SK-N-SH treated with all-trans-retinoic acid at 6 μM for 48 hours (cell line): Measurements from ENCODE around the gene RAD51B.

Experiments
- ATAC-seq: fragments of 200-7000 bp; cut with Tn5 transposase; 3 replicates; pipeline ENCODE4 v1.9.1; 2020; ENCODE audit warnings: mild to moderate bottlenecking, moderate library complexity
- ARNTL ChIP-seq: fragments of 450-650 bp; formaldehyde crosslinking; IDR thresholded peaks from 2 replicates; pipeline ENCODE4 v1.5.0; 2020; ENCODE audit warnings: low read depth, mild to moderate bottlenecking, moderate library complexity, borderline replicate concordance
- BACH2 ChIP-seq: fragments of 250-450 bp; sonication (Bioruptor Pico); IDR thresholded peaks from 2 replicates; pipeline ENCODE4 v1.9.0; 2021; ENCODE audit warnings: mild to moderate bottlenecking, borderline replicate concordance
- CREB5 ChIP-seq: fragments of 250-450 bp; sonication (Bioruptor Pico); IDR thresholded peaks from 2 replicates; pipeline ENCODE4 v1.5.1; 2020; ENCODE audit warnings: low read depth, mild to moderate bottlenecking, moderate library complexity
- CSDC2 ChIP-seq: fragments of 250-450 bp; sonication (Bioruptor Pico); IDR thresholded peaks from 2 replicates; pipeline ENCODE4 v1.5.0; 2020; ENCODE audit warnings: mild to moderate bottlenecking, moderate library complexity
- ESRRG ChIP-seq: fragments of 250-450 bp; sonication (Bioruptor Pico); IDR thresholded peaks from 2 replicates; pipeline ENCODE4 v1.6.1; 2021; ENCODE audit warnings: mild to moderate bottlenecking
- GLIS3 ChIP-seq: fragments of 250-450 bp; sonication (Bioruptor Pico); IDR thresholded peaks from 2 replicates; pipeline ENCODE4 v1.5.0; 2020; ENCODE audit warnings: mild to moderate bottlenecking, moderate library complexity
- ISL1 ChIP-seq: fragments of 250-450 bp; sonication (Bioruptor Pico); IDR thresholded peaks from 2 replicates; pipeline ENCODE4 v2.1.2; 2022; ENCODE audit warnings: mild to moderate bottlenecking, moderate library complexity
- OSR1 ChIP-seq: fragments of 250-450 bp; sonication (Bioruptor Pico); IDR thresholded peaks from 2 replicates; pipeline ENCODE4 v1.8.0; 2022; ENCODE audit warnings: moderate library complexity, mild to moderate bottlenecking, inconsistent platforms
- PATZ1 ChIP-seq: fragments of 250-450 bp; sonication (Bioruptor Pico); IDR thresholded peaks from 2 replicates; pipeline ENCODE4 v1.8.0; 2020; ENCODE audit warnings: mild to moderate bottlenecking, moderate library complexity, borderline replicate concordance
- POU6F1 ChIP-seq: fragments of 250-450 bp; sonication (Bioruptor Pico); IDR thresholded peaks from 2 replicates; pipeline ENCODE4 v1.8.0; 2021; ENCODE audit warnings: low read depth, mild to moderate bottlenecking, moderate library complexity, borderline replicate concordance
- PPARA ChIP-seq: fragments of 250-450 bp; sonication (Bioruptor Pico); IDR thresholded peaks from 2 replicates; pipeline ENCODE4 v1.5.0; 2020; ENCODE audit warnings: mild to moderate bottlenecking, borderline replicate concordance
- RARB ChIP-seq: fragments of 250-450 bp; sonication (Bioruptor Pico); IDR thresholded peaks from 2 replicates; pipeline ENCODE4 v1.8.0; 2021; ENCODE audit warnings: mild to moderate bottlenecking, moderate library complexity
- SNAI2 ChIP-seq: fragments of 250-450 bp; sonication (Bioruptor Pico); IDR thresholded peaks from 2 replicates; pipeline ENCODE4 v1.5.0; 2020; ENCODE audit warnings: mild to moderate bottlenecking, moderate library complexity
- TOX ChIP-seq: fragments of 250-450 bp; sonication (Bioruptor Pico); IDR thresholded peaks from 2 replicates; pipeline ENCODE4 v1.8.0; 2021; ENCODE audit warnings: mild to moderate bottlenecking, moderate library complexity, borderline replicate concordance
- ZC3H10 ChIP-seq: fragments of 250-450 bp; sonication (Bioruptor Pico); IDR thresholded peaks from 2 replicates; pipeline ENCODE4 v1.5.1; 2021; ENCODE audit warnings: mild to moderate bottlenecking, moderate library complexity
- ZFP3 ChIP-seq: fragments of 250-450 bp; sonication (Bioruptor Pico); IDR thresholded peaks from 2 replicates; pipeline ENCODE4 v1.5.0; 2020; ENCODE audit warnings: mild to moderate bottlenecking, moderate library complexity
- ZFP30 ChIP-seq: fragments of 450-650 bp; formaldehyde crosslinking; IDR thresholded peaks from 2 replicates; pipeline ENCODE4 v1.5.0; 2022; ENCODE audit warnings: mild to moderate bottlenecking, moderate library complexity
- ZNF70 ChIP-seq: fragments of 450-650 bp; formaldehyde crosslinking; IDR thresholded peaks from 2 replicates; pipeline ENCODE4 v1.5.0; 2020; ENCODE audit warnings: mild to moderate bottlenecking, moderate library complexity
- TF ChIP-seq, protein P1 (sequence below): fragments of 250-450 bp; sonication (Bioruptor Pico); IDR thresholded peaks from 2 replicates; pipeline ENCODE4 v1.5.0; 2020; ENCODE audit warnings: mild to moderate bottlenecking, moderate library complexity
- TF ChIP-seq, protein P2 (sequence below): fragments of 250-450 bp; sonication (Bioruptor Pico); IDR thresholded peaks from 2 replicates; pipeline ENCODE4 v1.5.1; 2021; ENCODE audit warnings: mild to moderate bottlenecking, moderate library complexity

Gene RAD51B

GRCh38 chr14:68513137-68513536 is 693.6 kb downstream of the RAD51B start:
- no peak for ATAC-seq
- TF ChIP-seq CSDC2 (CRISPR knock-in tag) (no peak), RARB (CRISPR knock-in tag) (no peak), ARNTL (CRISPR knock-in tag) (no peak), PATZ1 (CRISPR knock-in tag) (no peak), BACH2 (no peak), TOX (CRISPR knock-in tag) (no peak), ISL1 (CRISPR knock-in tag) (no peak), OSR1 (no peak), POU6F1 (CRISPR knock-in tag) (no peak), ESRRG (CRISPR knock-in tag) (no peak), GLIS3 (CRISPR knock-in tag) (no peak), ZFP30 (CRISPR knock-in tag) (no peak), CREB5 (no peak), ZFP3 (CRISPR knock-in tag) (no peak), SNAI2 (CRISPR knock-in tag) (no peak), ZC3H10 (CRISPR knock-in tag) (no peak), PPARA (CRISPR knock-in tag) (no peak)
- TF ChIP-seq, protein P1, sequence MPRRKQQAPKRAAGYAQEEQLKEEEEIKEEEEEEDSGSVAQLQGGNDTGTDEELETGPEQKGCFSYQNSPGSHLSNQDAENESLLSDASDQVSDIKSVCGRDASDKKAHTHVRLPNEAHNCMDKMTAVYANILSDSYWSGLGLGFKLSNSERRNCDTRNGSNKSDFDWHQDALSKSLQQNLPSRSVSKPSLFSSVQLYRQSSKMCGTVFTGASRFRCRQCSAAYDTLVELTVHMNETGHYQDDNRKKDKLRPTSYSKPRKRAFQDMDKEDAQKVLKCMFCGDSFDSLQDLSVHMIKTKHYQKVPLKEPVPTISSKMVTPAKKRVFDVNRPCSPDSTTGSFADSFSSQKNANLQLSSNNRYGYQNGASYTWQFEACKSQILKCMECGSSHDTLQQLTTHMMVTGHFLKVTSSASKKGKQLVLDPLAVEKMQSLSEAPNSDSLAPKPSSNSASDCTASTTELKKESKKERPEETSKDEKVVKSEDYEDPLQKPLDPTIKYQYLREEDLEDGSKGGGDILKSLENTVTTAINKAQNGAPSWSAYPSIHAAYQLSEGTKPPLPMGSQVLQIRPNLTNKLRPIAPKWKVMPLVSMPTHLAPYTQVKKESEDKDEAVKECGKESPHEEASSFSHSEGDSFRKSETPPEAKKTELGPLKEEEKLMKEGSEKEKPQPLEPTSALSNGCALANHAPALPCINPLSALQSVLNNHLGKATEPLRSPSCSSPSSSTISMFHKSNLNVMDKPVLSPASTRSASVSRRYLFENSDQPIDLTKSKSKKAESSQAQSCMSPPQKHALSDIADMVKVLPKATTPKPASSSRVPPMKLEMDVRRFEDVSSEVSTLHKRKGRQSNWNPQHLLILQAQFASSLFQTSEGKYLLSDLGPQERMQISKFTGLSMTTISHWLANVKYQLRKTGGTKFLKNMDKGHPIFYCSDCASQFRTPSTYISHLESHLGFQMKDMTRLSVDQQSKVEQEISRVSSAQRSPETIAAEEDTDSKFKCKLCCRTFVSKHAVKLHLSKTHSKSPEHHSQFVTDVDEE: no peak
- TF ChIP-seq, protein P2, sequence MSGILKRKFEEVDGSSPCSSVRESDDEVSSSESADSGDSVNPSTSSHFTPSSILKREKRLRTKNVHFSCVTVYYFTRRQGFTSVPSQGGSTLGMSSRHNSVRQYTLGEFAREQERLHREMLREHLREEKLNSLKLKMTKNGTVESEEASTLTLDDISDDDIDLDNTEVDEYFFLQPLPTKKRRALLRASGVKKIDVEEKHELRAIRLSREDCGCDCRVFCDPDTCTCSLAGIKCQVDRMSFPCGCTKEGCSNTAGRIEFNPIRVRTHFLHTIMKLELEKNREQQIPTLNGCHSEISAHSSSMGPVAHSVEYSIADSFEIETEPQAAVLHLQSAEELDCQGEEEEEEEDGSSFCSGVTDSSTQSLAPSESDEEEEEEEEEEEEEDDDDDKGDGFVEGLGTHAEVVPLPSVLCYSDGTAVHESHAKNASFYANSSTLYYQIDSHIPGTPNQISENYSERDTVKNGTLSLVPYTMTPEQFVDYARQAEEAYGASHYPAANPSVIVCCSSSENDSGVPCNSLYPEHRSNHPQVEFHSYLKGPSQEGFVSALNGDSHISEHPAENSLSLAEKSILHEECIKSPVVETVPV (CRISPR knock-in tag): no peak

DNA sequence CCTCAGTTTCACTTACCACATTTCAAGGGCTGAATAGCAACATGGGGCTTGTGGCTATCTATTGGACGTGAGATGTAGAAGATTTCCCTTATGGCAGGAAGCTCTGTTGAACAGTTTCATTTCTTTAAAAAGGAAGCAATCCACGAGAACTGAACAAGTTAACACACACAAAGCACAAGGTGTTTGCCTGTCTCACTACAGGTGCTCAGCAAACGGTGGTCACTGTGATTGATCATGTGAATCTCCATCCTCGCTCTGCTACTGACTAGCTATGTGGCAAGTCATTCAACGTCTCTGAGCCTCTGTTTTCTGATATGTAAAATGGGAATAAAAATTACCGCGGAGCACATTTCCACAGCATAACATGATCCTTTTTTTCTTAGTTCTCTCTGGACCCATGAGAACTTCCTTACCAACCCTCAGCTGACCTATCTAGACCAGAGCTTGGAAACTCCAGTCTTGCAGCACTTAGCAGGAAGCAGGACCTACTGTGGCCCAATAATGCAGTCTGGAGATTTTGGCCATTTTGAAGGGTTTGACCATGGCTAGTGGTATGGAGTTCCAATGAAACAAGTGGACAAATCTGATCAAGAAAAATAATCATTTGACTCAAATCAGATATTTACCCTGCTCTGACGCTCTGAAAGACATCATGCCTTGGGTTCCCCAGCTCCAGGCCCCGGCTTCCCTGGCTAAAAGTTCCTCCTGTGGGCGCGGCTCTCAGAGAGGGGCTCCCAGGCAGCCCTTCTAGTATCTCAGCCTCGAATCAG is 694.4 kb downstream of the RAD51B start:
- no peak for ATAC-seq
- TF ChIP-seq ZNF70 (no peak), CREB5 (no peak), ZFP30 (CRISPR knock-in tag) (no peak), PPARA (CRISPR knock-in tag) (no peak), TOX (CRISPR knock-in tag) (no peak), RARB (CRISPR knock-in tag) (no peak), PATZ1 (CRISPR knock-in tag) (no peak), ZC3H10 (CRISPR knock-in tag) (no peak), ISL1 (CRISPR knock-in tag) (no peak), SNAI2 (CRISPR knock-in tag) (no peak), BACH2 (no peak)
- TF ChIP-seq, protein P1: no peak
- TF ChIP-seq, protein P2 (CRISPR knock-in tag): no peak
